NCI-H2107 treated with DMSO at 0.1 percent for 48 hours (cell line): ENCODE data around the gene RNF13.
"Not testable (repeated sequence)": the region's sequence is repeated elsewhere in the genome, so short reads cannot be mapped to it uniquely, and the experiment has no call there.

Source experiments
- DNase-seq: peaks from one replicate; lab custom pipeline; 2025; ENCODE audit not compliant: unreplicated experiment; lab: John Stamatoyannopoulos, UW

Gene RNF13

DNA sequence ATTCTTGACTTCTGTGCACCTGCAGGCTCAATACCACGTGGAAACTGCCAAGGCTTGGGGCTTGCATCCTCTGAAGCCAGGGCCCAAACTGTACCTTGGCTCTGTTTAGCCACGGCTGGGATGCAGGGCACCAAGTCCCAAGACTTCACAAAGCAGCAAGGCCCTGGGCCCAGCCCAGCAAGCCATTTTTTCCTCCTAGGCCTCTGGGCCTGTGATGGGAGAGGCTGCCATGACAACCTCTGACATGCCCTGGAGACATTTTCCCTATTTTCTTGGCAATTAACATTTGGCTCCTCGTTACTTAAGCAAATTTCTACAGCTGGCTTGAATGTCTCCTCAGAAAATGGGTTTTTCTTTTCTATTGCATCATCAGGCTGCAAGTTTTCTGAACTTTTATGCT, 25.5 kb downstream of the RNF13 start:
- DNase-seq: not testable (repeated sequence)

GRCh38 chr3:149839469-149839868, 26.5 kb downstream of the RNF13 start:
- DNase-seq: not testable (repeated sequence)

- DNase-seq: no peak
Observed at GRCh38 chr3:149839896-149840295, 26.9 kb downstream of the RNF13 start.

DNA sequence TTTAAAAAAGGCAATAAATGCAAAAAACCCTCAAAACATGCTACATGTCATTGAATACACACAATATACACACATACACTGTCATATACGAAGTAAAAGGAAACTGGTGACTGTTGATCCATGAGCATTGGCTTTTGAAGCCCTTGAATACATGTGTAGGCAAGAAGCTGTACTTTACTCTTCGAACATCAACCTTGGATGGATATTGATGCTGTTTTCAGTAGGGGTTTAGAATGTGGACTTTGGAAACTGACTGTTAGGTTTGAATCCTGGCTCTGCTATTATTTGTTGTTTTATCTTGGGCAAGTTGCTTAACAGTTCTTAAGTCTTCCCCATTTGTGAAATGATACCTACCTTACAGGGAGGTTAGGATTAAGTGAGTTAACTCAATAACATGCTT, 30.5 kb downstream of the RNF13 start:
- no peak for DNase-seq

DNA sequence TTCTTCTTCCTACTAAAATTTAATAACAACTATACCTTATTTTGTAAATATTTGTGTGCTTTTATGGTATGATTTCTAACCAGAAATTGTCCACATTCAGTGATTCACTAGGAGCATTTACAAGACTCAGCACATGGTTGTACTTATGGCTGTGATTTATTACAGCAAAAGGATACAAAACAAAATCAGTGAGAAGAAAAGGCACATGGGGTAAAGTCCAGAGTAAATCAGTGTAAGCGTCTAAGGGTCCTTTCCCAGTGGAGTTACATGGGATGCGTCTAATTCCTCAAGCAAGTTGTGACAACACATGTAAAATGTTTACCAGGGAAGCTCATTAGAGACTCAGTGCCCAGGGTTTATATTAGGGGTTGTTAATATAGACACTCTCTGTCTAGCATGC, 31.1 kb downstream of the RNF13 start:
- DNase-seq: no peak

DNA sequence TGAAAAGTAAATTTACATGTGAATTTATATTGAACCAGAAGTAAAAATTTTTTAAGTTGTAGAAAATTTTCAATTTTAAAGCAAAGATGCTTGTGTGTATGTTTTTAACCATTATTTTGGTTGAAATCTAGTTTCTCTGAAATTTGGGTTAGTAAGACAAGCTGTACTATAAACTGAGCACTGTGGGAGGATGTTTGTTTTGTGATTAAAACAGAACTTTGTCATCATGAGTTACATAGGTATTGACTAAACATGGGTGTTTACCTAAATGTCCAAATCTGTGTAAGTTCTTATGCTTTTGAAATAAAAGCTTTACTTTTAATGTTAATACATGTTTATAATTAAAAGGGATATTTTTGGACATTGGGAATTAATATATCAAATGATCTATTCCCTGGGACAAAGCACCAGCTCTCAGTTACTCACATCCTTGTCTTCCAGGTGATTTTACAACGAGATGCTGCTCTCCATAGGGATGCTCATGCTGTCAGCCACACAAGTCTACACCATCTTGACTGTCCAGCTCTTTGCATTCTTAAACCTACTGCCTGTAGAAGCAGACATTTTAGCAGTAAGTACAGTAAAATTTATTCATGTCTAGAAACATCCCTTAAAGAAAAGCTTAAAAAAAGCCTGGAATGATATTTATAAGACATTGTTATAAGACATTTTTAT, 32.7 kb downstream of the RNF13 start:
- no peak for DNase-seq

DNA sequence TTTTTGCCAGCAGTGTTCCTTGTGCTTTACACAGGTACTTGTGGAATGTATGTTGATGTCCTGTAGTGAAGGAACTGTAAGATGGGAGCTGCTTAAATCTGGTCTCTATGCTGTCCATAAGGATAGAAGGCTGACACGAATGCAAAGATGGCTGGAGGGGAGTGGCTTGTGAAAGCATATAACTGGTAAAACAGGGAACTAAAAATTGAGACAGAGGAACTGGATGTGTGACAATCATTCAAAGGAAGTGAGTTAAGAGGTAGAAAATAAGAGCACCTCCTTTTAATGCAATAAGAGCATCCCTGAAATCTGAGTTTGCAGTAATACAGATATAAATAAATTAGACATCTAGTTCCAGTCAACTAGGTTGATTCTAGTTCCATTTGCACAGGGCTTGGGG, 35.2 kb downstream of the RNF13 start:
- DNase-seq: no peak

DNA sequence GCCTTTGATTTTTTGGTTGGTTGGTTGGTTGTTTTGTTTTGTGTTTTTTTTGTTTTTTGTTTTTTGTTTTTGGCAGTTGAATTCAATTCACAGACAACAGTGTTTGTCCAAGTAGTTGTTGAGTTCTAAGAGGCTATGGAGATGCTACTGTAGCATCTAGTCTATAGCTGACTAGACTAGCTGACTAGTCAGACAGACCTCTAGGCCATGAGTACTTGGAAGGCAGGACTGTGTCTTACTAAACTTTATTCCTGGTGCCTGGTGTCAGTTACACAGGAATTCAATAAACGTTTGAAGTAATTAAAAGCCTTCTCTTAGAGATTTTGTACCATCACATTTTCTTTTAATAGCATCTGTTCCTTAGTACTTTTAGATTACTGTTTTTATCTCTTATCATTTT, 35.7 kb downstream of the RNF13 start:
- DNase-seq: no peak

DNA sequence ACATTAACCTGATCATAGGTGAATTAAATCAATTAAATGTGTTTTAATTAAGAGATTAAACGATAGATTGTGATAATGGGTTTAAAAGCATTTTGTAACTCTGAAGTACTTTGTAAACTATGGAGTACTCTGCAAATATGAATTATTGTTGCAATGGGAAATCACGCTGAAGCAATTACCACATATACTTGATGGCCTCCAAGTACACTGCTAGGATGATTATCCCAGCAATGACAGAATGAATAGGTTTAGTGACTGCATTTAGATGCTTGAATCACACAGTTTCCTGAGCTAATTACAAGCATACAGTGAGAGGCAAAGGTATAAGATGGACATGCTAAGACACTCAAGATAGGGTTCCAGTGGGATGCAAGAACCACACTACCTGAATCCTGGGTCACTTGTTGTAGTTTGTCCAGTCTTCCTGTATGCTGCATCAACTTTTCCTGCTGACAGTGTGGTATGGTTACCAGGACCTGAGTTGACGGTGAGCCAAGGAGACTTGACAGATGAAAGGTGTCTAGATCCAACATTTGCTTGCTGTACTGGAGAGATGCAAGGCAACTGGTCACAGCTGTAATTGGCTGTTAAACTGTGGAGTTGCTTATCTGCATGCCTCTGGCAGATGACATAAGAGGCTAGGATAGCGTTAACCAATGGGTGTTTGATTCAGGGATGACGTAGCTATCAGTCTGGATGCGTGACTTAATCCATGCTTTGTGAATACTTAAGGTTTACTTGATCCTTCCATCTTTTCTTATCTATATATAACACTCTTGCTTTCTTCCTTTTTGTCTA, 38.0 kb downstream of the RNF13 start:
- DNase-seq: no peak

GRCh38 chr3:149858911-149859310, 45.9 kb downstream of the RNF13 start:
- no peak for DNase-seq

DNA sequence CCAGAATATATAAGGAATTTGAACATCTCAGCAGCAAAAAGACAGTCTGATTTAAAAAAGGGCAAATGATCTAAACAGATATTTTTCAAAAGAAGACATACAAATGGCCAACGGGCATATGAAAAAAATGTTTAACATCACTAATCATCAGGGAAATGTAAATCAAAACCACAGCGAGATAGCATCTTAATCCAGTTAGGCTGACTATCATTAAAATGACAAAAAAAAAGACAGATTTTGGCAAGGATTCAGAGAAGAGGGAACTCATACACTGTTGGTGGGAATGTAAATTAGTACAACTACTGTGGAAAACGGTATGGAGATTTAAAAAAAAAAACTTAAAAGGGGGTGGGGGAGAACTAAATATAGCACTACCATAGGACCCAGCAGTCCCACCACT, 47.9 kb downstream of the RNF13 start:
- DNase-seq: no peak

- no peak for DNase-seq
Observed at GRCh38 chr3:149867563-149867962, 54.5 kb downstream of the RNF13 start.

DNA sequence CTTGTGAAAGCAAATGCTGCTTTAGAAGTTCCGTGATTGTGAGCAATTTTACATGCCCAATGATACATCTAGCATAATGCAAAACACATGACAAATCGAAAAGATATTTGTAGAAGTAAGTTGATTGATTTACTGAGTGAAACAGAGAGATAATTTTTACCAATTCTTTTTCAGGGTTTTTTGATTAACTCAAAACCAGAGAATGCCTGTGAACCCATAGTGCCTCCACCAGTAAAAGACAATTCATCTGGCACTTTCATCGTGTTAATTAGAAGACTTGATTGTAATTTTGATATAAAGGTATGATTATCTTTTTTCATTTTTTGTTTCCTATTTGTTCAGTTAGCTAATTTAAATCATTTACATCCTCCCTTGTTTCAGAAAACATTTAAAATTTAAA, 58.8 kb downstream of the RNF13 start:
- DNase-seq: no peak

DNA sequence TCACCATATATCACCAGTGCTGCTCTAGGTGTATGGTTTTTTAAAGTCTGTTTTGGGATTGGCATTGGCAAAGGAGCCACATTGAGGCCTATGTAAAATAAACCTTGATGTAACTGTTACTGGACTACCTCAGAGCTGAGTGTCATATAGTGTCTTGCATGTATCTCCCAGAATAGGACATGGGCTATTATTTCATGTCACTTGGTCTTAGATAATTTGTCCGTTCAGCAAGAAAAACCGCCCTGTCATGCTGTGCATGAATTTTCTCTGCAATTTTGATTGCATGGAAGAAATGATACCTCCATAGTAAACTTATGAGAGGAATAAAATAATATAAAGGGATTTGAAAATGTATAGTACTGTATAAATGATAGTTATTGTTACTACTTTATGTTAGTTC, 59.6 kb downstream of the RNF13 start:
- no peak for DNase-seq

DNA sequence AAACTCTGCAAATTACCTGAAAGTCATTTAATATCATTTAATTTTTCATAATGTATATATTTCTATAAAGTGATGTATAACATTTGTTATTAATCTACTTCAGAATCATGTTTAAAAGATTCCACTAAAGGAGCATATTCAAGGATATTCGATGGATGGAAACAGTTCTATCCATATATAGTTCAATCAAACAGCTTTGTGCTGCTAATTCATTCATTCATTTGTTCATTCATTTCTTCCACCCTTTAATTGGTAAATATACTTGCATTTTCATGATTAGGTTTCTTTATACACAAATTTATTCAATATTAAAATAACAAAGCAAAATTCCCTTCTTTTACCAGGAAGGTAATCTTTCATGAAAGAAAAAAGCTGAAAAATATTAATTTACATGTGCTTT, 64.7 kb downstream of the RNF13 start:
- no peak for DNase-seq

GRCh38 chr3:149879872-149880271, 66.9 kb downstream of the RNF13 start:
- peak; percentile 42 for DNase-seq

- DNase-seq: no peak
Observed at GRCh38 chr3:149881879-149882278, 68.9 kb downstream of the RNF13 start.

DNA sequence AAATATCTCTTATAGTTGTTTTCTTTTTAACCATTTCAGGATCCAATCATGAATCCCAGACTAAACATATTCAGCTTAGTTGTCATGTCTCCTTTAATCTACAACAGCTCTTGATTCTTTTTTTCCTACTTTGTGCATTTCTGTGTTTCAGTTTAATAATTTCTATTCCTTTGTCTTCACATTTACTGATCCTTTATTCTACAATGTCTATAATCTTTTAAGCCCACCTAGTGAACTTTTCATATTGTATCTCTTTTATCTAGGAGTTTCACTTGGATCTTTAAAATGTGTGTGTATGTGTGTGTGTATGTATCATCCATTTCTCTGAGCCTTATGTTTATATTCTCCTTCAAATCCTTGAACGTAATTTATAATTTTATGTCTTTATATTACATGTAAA, 70.1 kb downstream of the RNF13 start:
- no peak for DNase-seq

GRCh38 chr3:149883860-149884259, 70.8 kb downstream of the RNF13 start:
- not testable (repeated sequence) for DNase-seq

DNA sequence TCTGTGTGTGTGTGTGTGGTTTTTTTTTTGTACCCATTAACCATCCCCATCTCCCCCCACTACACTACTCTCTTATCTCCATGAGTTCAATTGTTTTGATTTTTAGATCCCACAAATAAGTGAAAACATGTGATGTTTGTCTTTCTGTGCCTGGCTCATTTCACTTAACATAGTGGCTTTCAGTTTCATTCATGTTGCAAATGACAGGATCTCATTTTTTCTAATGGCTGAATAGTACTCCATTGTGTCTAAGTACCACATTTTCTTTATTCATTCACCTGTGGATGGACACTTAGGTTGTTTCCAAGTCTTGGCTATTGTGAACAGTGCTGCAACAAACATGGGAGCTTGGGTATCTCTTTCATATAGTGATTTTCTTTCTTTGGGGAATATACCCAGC, 71.8 kb downstream of the RNF13 start:
- not testable (repeated sequence) for DNase-seq

- no peak for DNase-seq
Observed at GRCh38 chr3:149886957-149887356, 73.9 kb downstream of the RNF13 start.

DNA sequence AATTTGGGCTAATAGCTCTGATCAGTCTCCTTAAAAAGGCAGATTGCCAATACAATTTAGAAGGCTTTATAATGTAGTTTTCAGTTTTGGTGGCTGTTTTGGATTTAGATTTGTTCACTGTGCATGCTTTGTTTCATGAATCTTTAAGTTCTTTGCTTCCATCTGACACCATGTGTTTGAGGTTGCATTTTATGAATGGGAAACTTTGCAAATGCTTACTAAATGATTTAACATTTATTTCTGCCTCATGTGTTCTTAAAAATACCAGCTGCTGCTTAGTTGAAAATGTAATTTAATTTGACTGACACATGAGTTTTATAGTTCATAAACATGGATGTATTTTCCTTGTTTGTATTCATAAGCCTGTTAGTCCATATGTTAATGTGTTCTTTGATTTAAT, 78.6 kb downstream of the RNF13 start:
- DNase-seq: no peak

DNA sequence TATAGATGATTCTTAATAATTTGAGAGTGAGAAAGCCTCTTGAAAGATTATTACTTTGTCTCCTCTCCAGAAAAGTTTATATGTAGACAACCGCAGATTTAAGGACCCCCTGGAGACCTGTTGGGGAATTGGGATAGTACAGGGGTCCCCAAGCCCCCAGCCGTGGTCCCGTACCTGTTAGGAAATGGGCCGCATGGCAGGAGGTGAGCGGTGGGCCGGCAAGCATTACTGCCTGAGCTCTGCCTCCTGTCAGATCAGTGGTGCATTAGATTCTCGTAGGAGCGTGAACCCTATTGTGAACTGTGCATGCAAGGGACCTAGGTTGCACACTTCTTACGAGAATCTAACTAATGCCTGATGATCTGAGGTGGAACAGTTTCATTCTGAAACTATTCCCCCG, 79.4 kb downstream of the RNF13 start:
- no peak for DNase-seq
